Ammon's horn (tissue), 1 donor: ENCODE data around the gene FAM135A.
A peak's percentile ranks its signal among the peaks of the same experiment; 100 is the strongest.

Experiments
- DNase-seq: peaks from one replicate; pipeline ENCODE4 v3.0.0-alpha.2; 2016; ENCODE audit warnings: low spot score

Gene FAM135A

DNA sequence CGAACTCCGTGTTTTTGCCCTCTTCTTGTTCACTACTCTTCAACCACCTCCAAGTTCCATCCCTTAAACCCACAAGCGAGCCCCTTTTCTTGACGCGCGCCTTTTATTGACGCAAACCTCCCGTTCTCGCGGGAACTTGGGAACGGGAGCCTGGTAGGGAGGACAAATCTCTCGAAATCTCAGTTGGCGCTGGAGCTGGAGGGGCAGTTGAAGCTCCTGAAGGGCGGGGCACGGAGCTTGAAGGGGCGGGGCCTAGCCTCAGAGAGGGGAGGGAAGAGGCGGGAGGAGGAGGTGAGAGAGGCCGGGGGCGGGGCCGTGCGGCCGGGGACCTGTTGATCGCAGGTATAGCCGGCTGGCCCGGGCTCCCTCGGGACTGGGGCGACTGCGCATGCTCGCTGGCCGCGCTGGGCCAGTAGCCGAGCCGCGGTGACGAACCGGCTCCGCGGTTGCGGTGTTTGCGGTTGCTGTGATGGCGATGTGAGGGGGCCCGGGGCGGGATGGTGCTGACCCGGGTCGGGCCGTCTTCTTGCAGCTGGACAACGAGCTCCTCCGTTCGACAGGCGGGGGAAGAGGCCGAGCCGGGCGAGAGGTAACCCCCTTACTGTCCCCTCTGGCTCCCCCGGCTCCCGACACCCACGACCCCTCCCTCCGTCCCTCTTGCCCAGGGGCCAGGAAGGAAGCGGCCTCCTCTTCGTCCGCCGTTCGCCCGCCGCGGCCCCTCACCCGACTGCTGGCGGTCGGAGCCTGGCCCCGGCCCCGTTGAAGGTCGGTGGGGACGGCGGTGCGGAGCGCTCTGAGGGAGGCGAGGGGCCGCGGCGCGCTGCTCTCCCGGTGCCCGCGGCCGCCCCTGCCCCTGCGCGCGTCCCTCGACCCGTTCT, at the start of gene FAM135A:
Gene FAM135A, plus strand, starts transcription at position 395 of the 878 bp plus-strand sequence. CDS start 14,835 bp downstream, outside the sequence.
- DNase-seq: peak; percentile 98

GRCh38 chr6:70363741-70364493, 49.4 kb upstream of the FAM135A start:
- DNase-seq: no peak

- DNase-seq: peak; percentile 81
Measured at GRCh38 chr6:70369332-70369950, 43.9 kb upstream of the FAM135A start.

DNA sequence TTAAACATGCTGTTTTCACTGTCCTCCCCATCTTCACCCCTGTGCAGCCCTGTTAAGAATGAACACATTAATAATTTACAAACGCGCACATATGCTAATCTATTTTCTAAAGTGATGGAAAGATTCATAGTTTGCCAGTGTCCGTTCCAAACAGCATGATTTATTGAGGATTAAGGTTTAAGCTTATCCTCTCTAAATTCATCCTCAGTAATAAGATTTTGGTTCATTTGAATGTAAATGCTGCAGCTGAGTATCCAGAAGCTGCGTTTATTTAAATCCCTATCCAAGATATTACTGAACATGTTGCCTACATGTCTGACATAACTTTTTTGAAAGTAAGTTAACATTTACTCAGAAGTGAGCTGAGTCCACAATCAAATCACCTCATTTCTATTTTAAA, 42.8 kb upstream of the FAM135A start:
- no peak for DNase-seq

GRCh38 chr6:70371454-70372105, 41.7 kb upstream of the FAM135A start:
- DNase-seq: peak; percentile 43

- no peak for DNase-seq
Measured at GRCh38 chr6:70375166-70375565, 38.1 kb upstream of the FAM135A start.

DNA sequence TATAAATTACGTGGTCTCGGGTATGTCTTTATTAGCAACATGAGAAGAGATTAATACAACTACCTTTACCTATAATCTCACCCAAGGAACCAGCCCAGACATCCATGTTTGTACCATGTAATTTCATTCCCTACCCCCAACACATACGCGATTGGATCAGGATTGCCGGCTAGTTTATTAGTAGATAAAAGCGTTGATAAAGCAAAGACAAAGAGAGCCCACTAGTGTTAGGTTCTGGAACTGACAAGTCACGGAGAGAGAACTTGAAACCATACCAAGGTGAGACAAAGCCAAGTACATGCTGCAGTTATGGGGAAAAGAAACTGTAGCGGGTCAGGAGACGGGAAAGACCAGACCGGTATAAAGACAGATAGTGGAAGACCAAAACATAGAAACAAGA, 37.4 kb upstream of the FAM135A start:
- no peak for DNase-seq

DNA sequence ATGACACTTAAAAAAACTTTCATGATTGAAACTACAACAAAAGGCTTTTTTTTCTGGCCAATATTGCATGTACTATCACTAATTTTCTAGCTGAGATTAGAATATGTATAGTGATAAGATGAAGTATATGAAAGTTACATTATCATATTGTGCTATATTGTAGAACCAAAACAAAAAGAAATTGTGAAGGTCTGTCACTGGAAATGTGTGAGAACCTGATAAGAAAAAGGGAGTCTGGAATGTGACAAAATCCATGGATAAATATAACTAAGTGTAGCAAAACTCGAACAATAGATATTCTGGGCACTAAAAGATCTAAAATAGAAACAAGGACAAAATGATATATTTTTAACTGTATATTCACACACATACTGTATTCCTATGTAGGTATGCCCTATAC, 36.7 kb upstream of the FAM135A start:
- no peak for DNase-seq

DNA sequence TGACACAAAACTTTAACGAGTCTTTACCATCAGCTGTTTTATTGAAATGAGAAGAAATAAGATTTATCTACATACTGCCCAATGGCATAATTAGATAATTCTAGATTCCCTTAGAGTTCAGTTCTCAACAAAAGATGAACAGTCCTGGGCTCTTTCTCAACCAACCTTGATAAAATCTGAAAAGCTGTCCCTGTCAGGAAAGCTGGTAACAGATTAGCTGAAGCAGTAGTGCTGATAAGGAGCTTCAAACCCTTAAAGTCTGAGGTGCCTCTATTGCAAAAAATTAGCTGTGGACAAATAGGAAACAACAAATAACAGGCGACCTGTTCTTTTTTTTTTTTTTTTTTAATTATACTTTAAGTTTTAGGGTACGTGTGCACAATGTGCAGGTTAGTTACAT, 35.9 kb upstream of the FAM135A start:
- DNase-seq: no peak

- no peak for DNase-seq
Measured at GRCh38 chr6:70379473-70380013, 33.8 kb upstream of the FAM135A start.

GRCh38 chr6:70380252-70380651, 33.1 kb upstream of the FAM135A start:
- DNase-seq: no peak

DNA sequence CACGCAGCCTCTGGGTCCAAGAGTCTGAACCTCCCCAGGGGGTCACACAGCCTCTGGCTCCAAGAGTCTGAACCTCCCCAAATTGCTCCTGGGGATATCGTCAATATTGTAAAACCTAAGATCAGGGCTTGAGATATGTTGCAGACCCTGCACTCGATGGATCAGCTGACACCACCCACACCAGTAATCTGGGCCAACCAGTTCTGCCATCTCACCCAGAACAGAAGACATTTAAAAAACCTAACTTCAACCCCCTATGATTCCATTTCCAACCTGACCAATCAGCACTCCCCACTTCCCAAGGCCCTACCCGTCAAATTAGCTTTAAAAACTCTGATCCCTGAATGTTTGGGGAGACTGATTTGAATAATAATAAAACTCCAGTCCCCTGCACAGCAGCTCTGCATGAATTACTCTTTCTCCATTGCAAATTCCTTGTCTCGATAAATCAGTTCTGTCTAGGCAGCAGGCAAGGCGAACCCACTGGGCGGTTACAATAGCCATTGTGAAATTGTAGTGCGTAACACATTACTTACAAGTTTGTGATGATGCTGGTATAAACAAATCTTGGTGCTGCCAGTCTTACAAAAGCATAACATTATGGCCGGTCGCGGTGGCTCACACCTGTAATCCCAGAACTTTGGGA, 32.4 kb upstream of the FAM135A start:
- no peak for DNase-seq

GRCh38 chr6:70381417-70381782, 31.9 kb upstream of the FAM135A start:
- no peak for DNase-seq

DNA sequence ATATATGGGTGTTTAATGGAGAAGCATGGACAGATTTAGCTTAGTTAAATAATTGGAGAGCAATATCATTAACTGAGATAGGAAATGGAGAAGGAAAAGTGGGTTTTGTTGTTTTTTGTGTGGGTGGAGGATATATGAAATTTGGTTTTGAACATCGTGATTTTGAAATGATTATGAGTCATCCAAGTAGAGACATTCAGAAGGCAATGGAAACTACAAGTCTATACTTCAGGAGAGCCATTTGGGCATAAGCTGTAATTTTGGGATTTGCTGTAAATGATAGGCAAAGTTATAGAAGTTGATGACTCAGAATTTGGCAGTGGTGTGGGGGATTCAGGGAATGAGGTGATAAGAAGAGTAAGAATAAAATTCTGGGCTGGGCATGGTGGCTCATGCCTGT, 27.4 kb upstream of the FAM135A start:
- no peak for DNase-seq

DNA sequence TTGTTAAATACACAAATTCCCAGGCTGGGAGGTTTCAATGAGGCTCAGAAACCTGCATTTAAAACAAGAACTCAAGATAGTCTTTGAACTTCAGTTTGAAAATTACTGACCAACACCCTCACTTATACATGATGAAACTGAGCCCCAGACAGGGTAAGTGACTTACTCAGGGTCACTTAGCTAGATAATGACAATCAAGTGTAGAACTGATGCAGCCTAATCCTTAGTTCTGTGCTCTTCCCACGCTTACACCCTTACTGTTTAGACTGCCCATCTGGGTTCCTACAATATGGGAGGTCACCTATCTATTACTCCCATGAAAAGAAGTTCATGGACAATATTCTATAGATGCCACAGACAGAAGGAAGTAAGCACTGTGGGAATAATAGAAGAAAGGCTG, 24.5 kb upstream of the FAM135A start:
- no peak for DNase-seq

- DNase-seq: no peak
Measured at GRCh38 chr6:70389261-70389660, 24.0 kb upstream of the FAM135A start.

DNA sequence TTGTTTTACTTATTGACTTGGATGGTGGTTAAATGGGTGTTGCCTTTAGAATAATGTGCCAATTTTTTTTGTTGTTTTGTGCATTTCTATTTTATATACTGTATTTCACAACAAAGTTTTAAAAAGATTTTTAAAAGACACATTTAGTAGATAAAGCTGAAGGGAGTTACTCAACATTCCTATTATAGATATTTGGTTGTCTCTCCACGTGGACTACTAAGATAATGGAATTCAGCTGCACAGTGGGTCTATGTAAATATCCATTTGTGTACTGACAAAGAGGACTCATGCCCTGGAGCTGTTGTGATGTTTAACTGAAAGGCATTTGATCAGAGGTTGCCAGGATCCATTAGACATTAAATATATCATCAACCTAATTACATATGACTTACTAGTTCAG, 23.2 kb upstream of the FAM135A start:
- DNase-seq: no peak

DNA sequence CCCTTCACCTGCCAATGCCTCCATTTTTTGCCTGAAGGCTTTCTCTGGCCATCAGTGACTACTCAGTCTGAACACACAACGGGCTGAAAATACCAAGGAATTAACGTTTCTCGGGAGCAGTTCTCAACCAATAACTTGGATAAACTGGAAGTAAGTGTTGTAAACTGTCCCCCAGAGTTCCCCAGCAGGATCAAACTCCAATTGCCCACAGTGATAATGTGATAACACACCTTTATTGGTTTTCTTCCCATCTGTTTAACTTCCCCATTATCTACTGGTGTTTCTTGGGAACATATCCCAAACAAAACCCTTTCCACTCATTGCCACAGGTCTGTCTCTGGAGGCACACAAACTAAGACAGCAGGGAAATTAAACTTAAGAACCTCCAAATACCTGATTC, 21.8 kb upstream of the FAM135A start:
- no peak for DNase-seq

DNA sequence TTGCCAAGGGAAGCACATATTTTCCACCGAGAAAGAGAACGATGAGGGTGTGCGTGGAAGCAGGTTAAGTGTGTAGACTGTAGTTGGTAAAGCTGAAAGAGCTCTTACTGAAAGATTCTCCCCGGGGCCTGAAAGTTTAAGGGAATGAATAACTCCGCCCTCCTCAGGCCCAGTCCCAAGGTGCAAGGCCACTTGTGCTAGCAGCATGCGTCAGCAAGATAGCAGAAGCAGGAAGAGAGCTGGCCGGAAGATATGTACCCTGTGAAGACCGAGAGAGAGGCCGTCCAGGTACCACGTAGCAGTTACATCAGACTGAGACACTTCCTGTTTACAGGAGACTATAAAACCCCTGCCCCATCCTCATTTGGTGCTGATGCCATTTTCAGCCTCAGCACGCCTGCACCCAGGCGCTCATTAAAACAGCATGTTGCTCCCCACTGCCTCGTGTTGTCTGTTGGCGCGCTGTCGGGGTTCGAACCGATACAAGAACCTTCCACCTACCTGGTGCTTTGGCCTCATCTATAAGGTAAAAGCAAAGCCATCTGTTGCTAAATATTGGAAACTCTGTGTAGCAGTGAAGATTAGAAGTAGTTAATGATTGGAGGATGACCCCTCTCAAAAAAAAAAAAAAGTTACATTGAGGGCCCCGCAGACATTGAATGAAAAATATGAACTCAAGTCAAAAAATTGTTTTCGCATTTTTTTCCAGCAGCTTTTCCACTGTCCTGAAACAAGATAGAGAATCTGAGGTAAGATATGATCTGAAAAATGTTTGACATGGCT, 18.6 kb upstream of the FAM135A start:
- no peak for DNase-seq

DNA sequence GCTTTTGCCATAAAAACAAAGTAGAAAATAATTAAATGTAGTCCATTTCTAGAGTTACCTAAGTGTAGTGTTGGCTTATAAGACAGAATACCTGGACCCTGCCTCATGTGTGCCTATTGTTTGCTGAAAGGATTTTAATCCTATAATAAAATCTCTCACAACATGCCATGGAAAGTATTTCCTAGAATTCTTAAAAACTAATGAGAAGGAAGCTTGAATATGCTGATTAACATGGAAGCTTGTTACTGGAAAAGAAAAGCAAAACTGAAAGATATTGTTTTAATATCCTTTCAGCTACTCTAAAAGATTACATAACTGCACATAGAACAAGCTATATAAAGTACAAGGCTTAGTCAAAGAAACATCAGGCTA, 18.0 kb upstream of the FAM135A start:
- DNase-seq: no peak

DNA sequence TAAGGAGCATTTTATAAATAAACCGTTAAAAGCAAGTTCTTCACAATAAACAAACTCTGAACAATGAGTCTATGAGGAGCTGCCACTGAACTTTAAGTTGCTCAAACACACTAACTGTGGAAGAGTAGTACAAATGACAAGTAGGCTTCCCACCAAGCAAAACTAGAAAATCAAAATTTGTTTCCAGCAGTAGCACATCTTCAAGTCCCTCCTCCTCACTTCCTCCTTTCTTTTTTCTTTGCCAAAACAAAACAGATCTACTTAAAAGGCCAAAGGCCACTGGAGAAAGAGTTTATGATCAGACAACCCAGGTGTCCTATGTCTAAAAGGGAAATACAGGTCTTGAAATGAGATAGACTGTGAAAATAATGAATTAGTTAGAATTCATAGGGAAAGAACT, 17.1 kb upstream of the FAM135A start:
- DNase-seq: no peak
